HepG2 (cell line): Measurements from ENCODE around the gene MATR3. TPM values are rescaled to one million over a fixed set of nuclear protein-coding genes. Genes with fewer than 3 reads are reported as not detected.

Experiments used
- AGO1 ChIP-seq: fragments of 200-400 bp; formaldehyde crosslinking; IDR thresholded peaks from 2 replicates; pipeline ENCODE4 v1.6.1; 2017; ENCODE audit warnings: mild to moderate bottlenecking, low read depth, low read length, moderate library complexity; ENCODE audit not compliant: poor library complexity, severe bottlenecking
- ARNT ChIP-seq: fragments of 450-650 bp; IDR thresholded peaks from 2 replicates; pipeline ENCODE4 v1.6.1; 2017
- KLF6 ChIP-seq: IDR thresholded peaks from 2 replicates; pipeline ENCODE4 v1.8.0; 2016; ENCODE audit warnings: missing biosample characterization, missing genetic modification reagents
- MLXIP ChIP-seq: sonication (generic); formaldehyde crosslinking; IDR thresholded peaks from 2 replicates; pipeline ENCODE4 v1.9.0; 2021; ENCODE audit warnings: missing genetic modification reagents, borderline replicate concordance
- MXD1 ChIP-seq: sonication (generic); formaldehyde crosslinking; IDR thresholded peaks from 2 replicates; pipeline ENCODE4 v1.4.0; 2020; ENCODE audit warnings: mild to moderate bottlenecking, missing genetic modification reagents
- ZBTB25 ChIP-seq: IDR thresholded peaks from 2 replicates; pipeline ENCODE4 v1.6.1; 2018; ENCODE audit warnings: missing genetic modification reagents
- ZNF17 ChIP-seq: sonication (generic); formaldehyde crosslinking; IDR thresholded peaks from 2 replicates; pipeline ENCODE4 v1.5.0; 2020; ENCODE audit warnings: mild to moderate bottlenecking, missing genetic modification reagents
- ZNF256 ChIP-seq: sonication (generic); formaldehyde crosslinking; conservative IDR thresholded peaks from 2 replicates; pipeline ENCODE4 v1.4.0; 2020; ENCODE audit warnings: missing genetic modification reagents
- ZNF503 ChIP-seq: sonication (generic); formaldehyde crosslinking; IDR thresholded peaks from 2 replicates; pipeline ENCODE4 v1.4.0; 2020; ENCODE audit warnings: missing genetic modification reagents
- polyA plus RNA-seq, 8 experiments: library from polyadenylated mRNA; depleted of rRNA in 3 of 8; stranded (reverse) in 7 of 8; unstranded in 1 of 8; fragments of >200 nt; fragmentation: Illumina TruSeq in 4 of 8; extraction: Trizol in 4 of 8; gene quantifications; 2 replicates each; pipeline versions ENCODE4 v1.2.1 to v1.2.3, GENCODE V29; 2011 to 2016; ENCODE audit warnings: low read depth in 4 of 8, missing spikeins in 1 of 8, mixed read lengths in 1 of 8; ENCODE audit not compliant: insufficient read depth in 1 of 8
- total RNA-seq, 5 experiments: library from RNA; depleted of rRNA; stranded (reverse); fragments of >200 nt; fragmentation: Illumina TruSeq; extraction: Trizol; gene quantifications; 2 replicates each; pipeline ENCODE4 v1.2.3, GENCODE V29; 2016; ENCODE audit warnings: low read depth in 1 of 5
- TF ChIP-seq, protein P1 (sequence below): sonication (generic); formaldehyde crosslinking; IDR thresholded peaks from 2 replicates; pipeline ENCODE4 v1.4.0; 2020; ENCODE audit warnings: missing genetic modification reagents
- TF ChIP-seq, protein P2 (sequence below): sonication (generic); formaldehyde crosslinking; IDR thresholded peaks from 2 replicates; pipeline ENCODE4 v1.4.0; 2020; ENCODE audit warnings: mild to moderate bottlenecking, missing genetic modification reagents
- TF ChIP-seq, protein P3 (sequence below): sonication (generic); formaldehyde crosslinking; IDR thresholded peaks from 2 replicates; pipeline ENCODE4 v1.5.0; 2020; ENCODE audit warnings: mild to moderate bottlenecking, missing genetic modification reagents

The MATR3 gene
- total and polyA plus RNA-seq, 2 of the 13 experiments (the other 11 are each of a cell fraction or from before 2014, with no cell fraction given) = 94.2 to 341 TPM

GRCh38 chr5:139293507-139294373 lies at the start of gene MATR3 (continued):
- TF ChIP-seq ZBTB25 (CRISPR knock-in tag) (peak; percentile 73), AGO1 (peak; percentile 62), ZNF17 (CRISPR knock-in tag) (no peak), ZNF503 (CRISPR knock-in tag) (peak; percentile 50; the same call in 1 of the 2 replicates), KLF6 (CRISPR knock-in tag) (peak; percentile 64; the same call in 1 of the 2 replicates), ARNT (no peak), ZNF256 (CRISPR knock-in tag) (no peak), MLXIP (CRISPR knock-in tag) (no peak; the same call in 1 of the 2 replicates), MXD1 (CRISPR knock-in tag) (no peak; the same call in 1 of the 2 replicates)
- TF ChIP-seq, protein P1, sequence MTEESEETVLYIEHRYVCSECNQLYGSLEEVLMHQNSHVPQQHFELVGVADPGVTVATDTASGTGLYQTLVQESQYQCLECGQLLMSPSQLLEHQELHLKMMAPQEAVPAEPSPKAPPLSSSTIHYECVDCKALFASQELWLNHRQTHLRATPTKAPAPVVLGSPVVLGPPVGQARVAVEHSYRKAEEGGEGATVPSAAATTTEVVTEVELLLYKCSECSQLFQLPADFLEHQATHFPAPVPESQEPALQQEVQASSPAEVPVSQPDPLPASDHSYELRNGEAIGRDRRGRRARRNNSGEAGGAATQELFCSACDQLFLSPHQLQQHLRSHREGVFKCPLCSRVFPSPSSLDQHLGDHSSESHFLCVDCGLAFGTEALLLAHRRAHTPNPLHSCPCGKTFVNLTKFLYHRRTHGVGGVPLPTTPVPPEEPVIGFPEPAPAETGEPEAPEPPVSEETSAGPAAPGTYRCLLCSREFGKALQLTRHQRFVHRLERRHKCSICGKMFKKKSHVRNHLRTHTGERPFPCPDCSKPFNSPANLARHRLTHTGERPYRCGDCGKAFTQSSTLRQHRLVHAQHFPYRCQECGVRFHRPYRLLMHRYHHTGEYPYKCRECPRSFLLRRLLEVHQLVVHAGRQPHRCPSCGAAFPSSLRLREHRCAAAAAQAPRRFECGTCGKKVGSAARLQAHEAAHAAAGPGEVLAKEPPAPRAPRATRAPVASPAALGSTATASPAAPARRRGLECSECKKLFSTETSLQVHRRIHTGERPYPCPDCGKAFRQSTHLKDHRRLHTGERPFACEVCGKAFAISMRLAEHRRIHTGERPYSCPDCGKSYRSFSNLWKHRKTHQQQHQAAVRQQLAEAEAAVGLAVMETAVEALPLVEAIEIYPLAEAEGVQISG (CRISPR knock-in tag) = peak; percentile 62; the same call in 1 of the 2 replicates
- TF ChIP-seq, protein P2, sequence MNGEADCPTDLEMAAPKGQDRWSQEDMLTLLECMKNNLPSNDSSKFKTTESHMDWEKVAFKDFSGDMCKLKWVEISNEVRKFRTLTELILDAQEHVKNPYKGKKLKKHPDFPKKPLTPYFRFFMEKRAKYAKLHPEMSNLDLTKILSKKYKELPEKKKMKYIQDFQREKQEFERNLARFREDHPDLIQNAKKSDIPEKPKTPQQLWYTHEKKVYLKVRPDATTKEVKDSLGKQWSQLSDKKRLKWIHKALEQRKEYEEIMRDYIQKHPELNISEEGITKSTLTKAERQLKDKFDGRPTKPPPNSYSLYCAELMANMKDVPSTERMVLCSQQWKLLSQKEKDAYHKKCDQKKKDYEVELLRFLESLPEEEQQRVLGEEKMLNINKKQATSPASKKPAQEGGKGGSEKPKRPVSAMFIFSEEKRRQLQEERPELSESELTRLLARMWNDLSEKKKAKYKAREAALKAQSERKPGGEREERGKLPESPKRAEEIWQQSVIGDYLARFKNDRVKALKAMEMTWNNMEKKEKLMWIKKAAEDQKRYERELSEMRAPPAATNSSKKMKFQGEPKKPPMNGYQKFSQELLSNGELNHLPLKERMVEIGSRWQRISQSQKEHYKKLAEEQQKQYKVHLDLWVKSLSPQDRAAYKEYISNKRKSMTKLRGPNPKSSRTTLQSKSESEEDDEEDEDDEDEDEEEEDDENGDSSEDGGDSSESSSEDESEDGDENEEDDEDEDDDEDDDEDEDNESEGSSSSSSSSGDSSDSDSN (CRISPR knock-in tag) = peak; percentile 79
- TF ChIP-seq, protein P3, sequence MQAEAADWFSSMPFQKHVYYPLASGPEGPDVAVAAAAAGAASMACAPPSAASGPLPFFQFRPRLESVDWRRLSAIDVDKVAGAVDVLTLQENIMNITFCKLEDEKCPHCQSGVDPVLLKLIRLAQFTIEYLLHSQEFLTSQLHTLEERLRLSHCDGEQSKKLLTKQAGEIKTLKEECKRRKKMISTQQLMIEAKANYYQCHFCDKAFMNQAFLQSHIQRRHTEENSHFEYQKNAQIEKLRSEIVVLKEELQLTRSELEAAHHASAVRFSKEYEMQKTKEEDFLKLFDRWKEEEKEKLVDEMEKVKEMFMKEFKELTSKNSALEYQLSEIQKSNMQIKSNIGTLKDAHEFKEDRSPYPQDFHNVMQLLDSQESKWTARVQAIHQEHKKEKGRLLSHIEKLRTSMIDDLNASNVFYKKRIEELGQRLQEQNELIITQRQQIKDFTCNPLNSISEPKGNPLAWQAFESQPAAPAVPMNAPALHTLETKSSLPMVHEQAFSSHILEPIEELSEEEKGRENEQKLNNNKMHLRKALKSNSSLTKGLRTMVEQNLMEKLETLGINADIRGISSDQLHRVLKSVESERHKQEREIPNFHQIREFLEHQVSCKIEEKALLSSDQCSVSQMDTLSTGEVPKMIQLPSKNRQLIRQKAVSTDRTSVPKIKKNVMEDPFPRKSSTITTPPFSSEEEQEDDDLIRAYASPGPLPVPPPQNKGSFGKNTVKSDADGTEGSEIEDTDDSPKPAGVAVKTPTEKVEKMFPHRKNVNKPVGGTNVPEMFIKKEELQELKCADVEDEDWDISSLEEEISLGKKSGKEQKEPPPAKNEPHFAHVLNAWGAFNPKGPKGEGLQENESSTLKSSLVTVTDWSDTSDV (CRISPR knock-in tag) = peak; percentile 64; the same call in 1 of the 2 replicates
